ENCODE measurements around the gene CELF2.

The CELF2 gene

GRCh38 chr10:11335167-11335652 lies 317.5 kb downstream of the CELF2 start:
- no peak overlapping the region for H3K27ac ChIP-seq
- TF ChIP-seq CTCF (conservative IDR thresholded peaks at IDR 0.05) = no peak

- H3K27ac ChIP-seq = no peak overlapping the region
- TF ChIP-seq CTCF (conservative IDR thresholded peaks at IDR 0.05) = no peak
These were observed 318.3 kb downstream of the CELF2 start for GRCh38 chr10:11335881-11336430.

- TF ChIP-seq CTCF (conservative IDR thresholded peaks at IDR 0.05) = no peak
- no peak overlapping the region for H3K27ac ChIP-seq
These were observed 319.1 kb downstream of the CELF2 start for GRCh38 chr10:11336722-11337162.

- no peak overlapping the region for H3K27ac ChIP-seq
- no peak for TF ChIP-seq CTCF (conservative IDR thresholded peaks at IDR 0.05)
These were observed 319.8 kb downstream of the CELF2 start for GRCh38 chr10:11337516-11337915.

GRCh38 chr10:11338160-11338844 lies 320.6 kb downstream of the CELF2 start:
- no peak for TF ChIP-seq CTCF (conservative IDR thresholded peaks at IDR 0.05)
- H3K27ac ChIP-seq = no peak overlapping the region

GRCh38 chr10:11339013-11339412 lies 321.3 kb downstream of the CELF2 start:
- H3K27ac ChIP-seq = no peak overlapping the region
- TF ChIP-seq CTCF (conservative IDR thresholded peaks at IDR 0.05) = no peak

GRCh38 chr10:11339660-11340059 lies 322.0 kb downstream of the CELF2 start:
- H3K27ac ChIP-seq = no peak overlapping the region
- no peak for TF ChIP-seq CTCF (conservative IDR thresholded peaks at IDR 0.05)
